K562 (cell line): ENCODE results near the gene GLB1L2. TPM values are rescaled to one million over a fixed set of nuclear protein-coding genes. Genes with fewer than 3 reads are reported as not detected.

ENCODE experiments used
- ATAC-seq: fragments of 200-7000 bp; cut with Tn5 transposase; 3 replicates; pipeline ENCODE4 v1.9.1; 2020; ENCODE audit warnings: moderate library complexity
- BruUV-seq: library from RNA; stranded (reverse); fragments of 400-500 nt; replicated peaks from 2 replicates; lab custom pipeline; 2021; lab: Mats Ljungman, UMichigan
- CTCF ChIA-PET: fragments of 300-600 bp; formaldehyde crosslinking; extraction: SDS; loops from one replicate; lab custom pipeline; 2021; ENCODE audit warnings: low intra/inter-chr PET ratio; lab: Yijun Ruan, JAX
- POLR2A ChIA-PET: fragments of 300-600, 350-650 bp; sonication (Branson Sonifier 250); formaldehyde crosslinking; extraction: SDS; loops from one replicate; lab custom pipeline; 2021; ENCODE audit warnings: antibody characterized with exemption, inconsistent platforms; lab: Yijun Ruan, JAX
- DNase-seq, 4 experiments: peaks; one replicate each; pipeline versions ENCODE4 v3.0.0 to v3.0.0-alpha.2; 2011 to 2018; ENCODE audit warnings: low spot score in 3 of 4, mixed read lengths in 3 of 4; ENCODE audit errors: extremely low read depth in 1 of 4
- FAIRE-seq: peaks from 2 replicates; lab custom pipeline; 2011; peaks lifted over from hg19 to GRCh38; lab: Jason Lieb, UNC
- H2AFZ ChIP-seq: 2 replicates; pipeline ENCODE4 v1.6.0; 2011; ENCODE audit warnings: low read depth, low read length, control low read depth, inconsistent platforms
- H3K27ac ChIP-seq: fragments of 200-600 bp; 3 replicates; pipeline ENCODE4 v1.8.0; 2011; ENCODE audit warnings: low read depth, mild to moderate bottlenecking, control low read depth, inconsistent platforms, low read length, moderate library complexity, mixed read lengths; ENCODE audit errors: extremely low read depth
- H3K27me3 ChIP-seq, 2 experiments: fragments of 300-600 bp in 1 of 2; 2 replicates in 1 of 2; 3 replicates in 1 of 2; pipeline versions ENCODE4 v1.6.0 to v1.8.0; 2011; ENCODE audit warnings: inconsistent platforms in 2 of 2, low read length in 2 of 2, mild to moderate bottlenecking in 1 of 2, mixed read lengths in 1 of 2, moderate library complexity in 1 of 2; ENCODE audit not compliant: control insufficient read depth in 2 of 2, insufficient read depth in 2 of 2
- H3K36me3 ChIP-seq: fragments of 300-600 bp; 3 replicates; pipeline ENCODE4 v1.8.0; 2011; ENCODE audit warnings: mild to moderate bottlenecking, low read length, inconsistent platforms; ENCODE audit not compliant: control insufficient read depth, insufficient read depth
- H3K4me1 ChIP-seq, 2 experiments: fragments of 200-600 bp in 1 of 2; replicated peaks in 1 of 2; 2 replicates in 1 of 2; 3 replicates in 1 of 2; pipeline versions ENCODE4 v1.5.1 to v1.8.0; 2011; ENCODE audit warnings: inconsistent platforms in 2 of 2, low read length in 2 of 2, mild to moderate bottlenecking in 1 of 2, mixed read lengths in 1 of 2, moderate library complexity in 1 of 2; ENCODE audit not compliant: control insufficient read depth in 2 of 2, insufficient read depth in 2 of 2
- H3K4me2 ChIP-seq: 2 replicates; pipeline ENCODE4 v1.6.1; 2011; ENCODE audit warnings: low read length, control low read depth, inconsistent platforms, mixed read lengths; ENCODE audit not compliant: insufficient read depth
- H3K4me3 ChIP-seq: fragments of 200-600 bp; sonication (generic), shearing (Covaris generic); 2 replicates; pipeline ENCODE4 v1.5.1; 2016; ENCODE audit warnings: control low read depth, inconsistent platforms
- H3K79me2 ChIP-seq: fragments of 200-600 bp; 3 replicates; pipeline ENCODE4 v1.8.0; 2011; ENCODE audit warnings: low read length, inconsistent platforms; ENCODE audit not compliant: control insufficient read depth, insufficient read depth
- H3K9ac ChIP-seq, 2 experiments: 2 replicates each; pipeline versions ENCODE4 v1.6.0 to v1.6.1; 2011; ENCODE audit warnings: low read depth in 2 of 2, low read length in 2 of 2, control low read depth in 1 of 2, inconsistent platforms in 1 of 2, mild to moderate bottlenecking in 1 of 2, mixed read lengths in 1 of 2; ENCODE audit not compliant: insufficient read depth in 1 of 2
- H3K9me1 ChIP-seq: one replicate; pipeline ENCODE4 v1.6.0; 2011; ENCODE audit warnings: inconsistent platforms, mild to moderate bottlenecking, low read length, moderate library complexity; ENCODE audit not compliant: control insufficient read depth, insufficient read depth
- H3K9me3 ChIP-seq: replicated peaks from 2 replicates; pipeline ENCODE4 v1.5.1; 2011; ENCODE audit warnings: low read depth, low read length, inconsistent platforms; ENCODE audit not compliant: control insufficient read depth, insufficient read depth
- H4K20me1 ChIP-seq: replicated peaks from 2 replicates; pipeline ENCODE4 v1.6.1; 2011; ENCODE audit warnings: low read length, inconsistent platforms, mixed read lengths; ENCODE audit not compliant: control insufficient read depth, insufficient read depth
- CHD7 ChIP-seq: fragments of 200-600 bp; sonication (generic); IDR thresholded peaks from one replicate; pipeline ENCODE4 v1.6.1; 2012; ENCODE audit warnings: mild to moderate bottlenecking, low read depth, low read length, inconsistent platforms
- E2F3 ChIP-seq: fragments of 250-450 bp; sonication (Bioruptor Pico); IDR thresholded peaks from 2 replicates; pipeline ENCODE4 v1.4.0; 2020; ENCODE audit warnings: mild to moderate bottlenecking
- ESRRA ChIP-seq: fragments of 450-650 bp; IDR thresholded peaks from 2 replicates; pipeline ENCODE4 v1.6.1; 2014; ENCODE audit warnings: low read depth, mild to moderate bottlenecking, moderate library complexity, borderline replicate concordance
- GABPA ChIP-seq: fragments of 200-800 bp; sonication (Bioruptor generic); conservative IDR thresholded peaks from 2 replicates; pipeline ENCODE4 v1.6.1; 2016; ENCODE audit warnings: low read depth, missing genetic modification characterization, missing compliant biosample characterization
- MIER1 ChIP-seq: fragments of 450-650 bp; IDR thresholded peaks from 2 replicates; pipeline ENCODE4 v1.6.1; 2016; ENCODE audit warnings: antibody characterized with exemption, mild to moderate bottlenecking, low read depth
- NEUROD1 ChIP-seq: fragments of 150-350 bp; IDR thresholded peaks from 2 replicates; pipeline ENCODE4 v1.6.1; 2014; ENCODE audit warnings: borderline replicate concordance, low read length, low read depth; ENCODE audit not compliant: partially characterized antibody
- TCF7 ChIP-seq: sonication (generic); IDR thresholded peaks from 2 replicates; pipeline ENCODE4 v1.6.1; 2016; ENCODE audit warnings: antibody characterized with exemption, borderline replicate concordance
- THRB ChIP-seq: fragments of 450-650 bp; formaldehyde crosslinking; conservative IDR thresholded peaks from 2 replicates; pipeline ENCODE4 v1.4.0; 2022; ENCODE audit warnings: mild to moderate bottlenecking, missing genetic modification characterization
- ZBTB17 ChIP-seq: fragments of 450-650 bp; formaldehyde crosslinking; IDR thresholded peaks from 2 replicates; pipeline ENCODE4 v1.4.0; 2020; ENCODE audit warnings: mild to moderate bottlenecking
- WGBS: fragments of 100-300 bp; shearing (Covaris generic); methylation state at CpG from one replicate; pipeline ENCODE4 v1.1.6; 2016; ENCODE audit warnings: low coverage, mixed read lengths; ENCODE audit not compliant: insufficient coverage; ENCODE audit errors: missing lambda C conversion rate; 5-methylcytosine and 5-hydroxymethylcytosine counted together
- in situ Hi-C: fragments of 300-500 bp; cut with MboI; formaldehyde crosslinking; loops from 4 replicates; pipeline ENCODE4 v1.15.0; 2018; ENCODE audit warnings: inconsistent platforms, mixed read lengths
- intact Hi-C: fragments of 100-400 bp; cut with micrococcal nuclease; formaldehyde crosslinking; loops from 2 replicates; pipeline ENCODE4 v1.14.2; 2022
- polyA plus RNA-seq, 8 experiments: library from polyadenylated mRNA; depleted of rRNA in 4 of 8; stranded (reverse) in 5 of 8; unstranded in 3 of 8; fragments of >200 nt; fragmentation: Nextera tagmentation in 2 of 8; fragmentation: Illumina TruSeq in 1 of 8; extraction: Ambion mirVana in 2 of 8; extraction: Trizol in 1 of 8; gene quantifications; 2 replicates each; pipeline versions ENCODE4 v1.2.1 to v1.2.3, GENCODE V29; 2011 to 2014; ENCODE audit warnings: inconsistent platforms in 1 of 8, missing spikeins in 1 of 8
- total RNA-seq, 7 experiments: library from RNA; depleted of rRNA in 6 of 7; stranded (reverse); fragments of >200 nt in 6 of 7; fragmentation: Illumina TruSeq in 2 of 7; extraction: Trizol in 2 of 7; gene quantifications; 2 replicates each; pipeline versions ENCODE4 v1.2.1 to v1.2.3, GENCODE V29; 2011 to 2021; ENCODE audit warnings: low replicate concordance in 1 of 7
- TF ChIP-seq, protein P1 (sequence below): sonication (generic); formaldehyde crosslinking; IDR thresholded peaks from 2 replicates; pipeline ENCODE4 v1.9.0; 2022; ENCODE audit warnings: mild to moderate bottlenecking, missing genetic modification reagents

The GLB1L2 gene
- total and polyA plus RNA-seq, 9 of the 15 experiments (the other 6 are each of a cell fraction or from before 2014, with no cell fraction given), result 0.84 to 21.4 (median 13.8) TPM

DNA sequence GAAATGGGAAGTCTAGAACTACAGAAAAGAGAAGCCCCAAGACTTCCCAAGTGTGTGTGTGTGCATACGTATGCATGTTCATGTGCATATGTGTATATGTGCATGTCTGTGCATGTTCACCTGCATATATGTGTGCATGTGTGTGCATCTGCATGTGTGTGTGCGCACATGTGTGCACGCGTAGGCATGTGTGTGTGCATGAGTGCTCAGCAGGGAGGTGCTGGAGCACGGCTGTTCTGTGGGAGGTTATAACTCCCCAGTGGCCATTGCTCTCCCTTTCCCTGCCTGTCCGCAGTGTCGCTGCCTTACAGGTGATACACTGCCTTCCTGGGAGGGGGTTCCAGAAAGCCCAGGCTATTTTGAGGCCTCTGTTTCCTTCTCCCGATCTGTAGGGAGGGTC is 50.5 kb downstream of the GLB1L2 start:
- H3K27ac ChIP-seq, result no peak overlapping the region
- peaks cover 25 to 73% of the 10 kb centered on the region in 2 experiments for H3K27me3 ChIP-seq
- H3K36me3 ChIP-seq, result no peaks in the 10 kb centered on the region
- H3K9me1 ChIP-seq, result peaks cover 3% of the 10 kb centered on the region
- no peak overlapping the region for H3K4me2 ChIP-seq
- ChIA-PET CTCF (no interaction called here), POLR2A (no interaction called here)
- 21% methylated on average over 8 of the region's 8 CpGs for WGBS
- no peaks in the 10 kb centered on the region; a peak in 1 of 5 replicates for H3K4me1 ChIP-seq
- H3K9ac ChIP-seq, result peak overlapping the region in 1 of 2 experiments; percentile 17; a peak in 1 of 4 replicates
- H3K4me3 ChIP-seq, result no peak overlapping the region
- no peak overlapping the region for H2AFZ ChIP-seq
- no peaks in the 10 kb centered on the region for H3K9me3 ChIP-seq
- no TSS peak for BruUV-seq
- ATAC-seq (no peak), FAIRE-seq (no peak), DNase-seq (no peak)
- no peaks in the 10 kb centered on the region for H3K79me2 ChIP-seq
- in situ Hi-C loops, result no loop called here
- H4K20me1 ChIP-seq, result peaks cover 7% of the 10 kb centered on the region; the same call in 1 of the 2 replicates
- intact Hi-C loops, result no loop called here
- TF ChIP-seq, protein P1, sequence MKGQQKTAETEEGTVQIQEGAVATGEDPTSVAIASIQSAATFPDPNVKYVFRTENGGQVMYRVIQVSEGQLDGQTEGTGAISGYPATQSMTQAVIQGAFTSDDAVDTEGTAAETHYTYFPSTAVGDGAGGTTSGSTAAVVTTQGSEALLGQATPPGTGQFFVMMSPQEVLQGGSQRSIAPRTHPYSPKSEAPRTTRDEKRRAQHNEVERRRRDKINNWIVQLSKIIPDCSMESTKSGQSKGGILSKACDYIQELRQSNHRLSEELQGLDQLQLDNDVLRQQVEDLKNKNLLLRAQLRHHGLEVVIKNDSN (CRISPR knock-in tag), result no peak
- TF ChIP-seq GABPA (tag) (no peak), E2F3 (no peak), THRB (CRISPR knock-in tag) (no peak), TCF7 (no peak), ZBTB17 (no peak), ESRRA (no peak), MIER1 (no peak), NEUROD1 (no peak), CHD7 (no peak)
